GM21723 (cell line): ENCODE results near the gene ACOXL.
"Not testable (repeated sequence)": the region's sequence is repeated elsewhere in the genome, so short reads cannot be mapped to it uniquely, and the experiment has no call there.

Source experiments
- ATAC-seq: cut with Tn5 transposase; IDR thresholded peaks from one replicate; pipeline ENCODE4 v1.9.1; 2021; ENCODE audit warnings: mild to moderate bottlenecking, moderate library complexity; ENCODE audit not compliant: unreplicated experiment

The ACOXL gene

DNA sequence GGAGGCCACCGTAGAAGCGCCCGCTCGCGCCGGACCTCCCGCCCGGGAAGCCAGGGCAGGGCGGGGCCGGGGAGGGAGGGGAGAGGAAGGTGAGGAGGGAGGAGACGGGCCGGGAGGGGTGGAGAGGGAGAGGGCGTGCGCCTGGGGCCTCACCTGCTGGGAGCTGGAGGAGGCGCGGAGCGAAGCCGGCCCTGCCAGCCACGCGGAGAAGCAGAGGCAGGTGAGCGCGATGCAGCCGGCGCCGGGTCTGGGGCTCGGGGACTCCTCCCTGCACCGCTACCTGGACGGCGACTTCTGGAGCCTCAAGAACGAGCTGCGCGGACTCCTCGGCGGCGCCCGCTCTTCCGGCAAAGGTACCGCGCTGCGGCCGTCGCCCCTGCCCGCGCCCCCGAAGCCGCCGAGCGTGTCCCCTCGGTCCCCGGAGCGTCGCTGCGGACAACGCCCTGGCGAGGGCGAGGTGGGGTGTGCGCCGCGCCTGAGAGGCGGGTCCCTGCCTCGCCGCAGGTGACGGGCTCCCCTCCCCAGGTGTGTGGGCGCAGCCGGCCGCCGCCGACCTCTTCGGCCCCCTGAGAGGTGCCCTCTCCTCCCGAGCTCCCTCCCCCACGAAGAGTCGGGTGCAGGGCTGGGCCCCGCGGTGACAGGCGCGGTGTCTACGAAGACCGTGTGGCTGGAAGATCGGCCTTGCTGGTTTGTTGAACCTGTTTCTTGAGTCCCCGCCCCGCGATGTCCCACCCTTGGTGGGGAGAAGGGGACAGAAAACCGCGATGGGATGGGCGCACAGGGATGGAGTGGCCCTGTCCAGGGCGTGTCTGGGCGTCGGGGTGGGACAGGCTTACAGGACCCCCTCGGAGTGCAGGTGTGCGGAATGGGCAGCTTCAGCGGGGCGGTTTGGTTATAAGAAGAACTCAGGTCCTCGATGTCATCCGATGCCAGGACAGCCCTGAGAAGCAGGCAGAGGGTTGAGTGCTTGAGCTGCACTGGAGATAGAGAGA lies at the start of gene ACOXL:
TSS of gene ACOXL (plus strand) at position 152 of the 992 bp plus-strand sequence. CDS start 35,817 bp downstream, outside the sequence.
- ATAC-seq = no peak

GRCh38 chr2:110682872-110683271 lies 49.5 kb upstream of the ACOXL start:
- no peak for ATAC-seq

GRCh38 chr2:110687775-110688484 lies 44.4 kb upstream of the ACOXL start:
- not testable (repeated sequence) for ATAC-seq

DNA sequence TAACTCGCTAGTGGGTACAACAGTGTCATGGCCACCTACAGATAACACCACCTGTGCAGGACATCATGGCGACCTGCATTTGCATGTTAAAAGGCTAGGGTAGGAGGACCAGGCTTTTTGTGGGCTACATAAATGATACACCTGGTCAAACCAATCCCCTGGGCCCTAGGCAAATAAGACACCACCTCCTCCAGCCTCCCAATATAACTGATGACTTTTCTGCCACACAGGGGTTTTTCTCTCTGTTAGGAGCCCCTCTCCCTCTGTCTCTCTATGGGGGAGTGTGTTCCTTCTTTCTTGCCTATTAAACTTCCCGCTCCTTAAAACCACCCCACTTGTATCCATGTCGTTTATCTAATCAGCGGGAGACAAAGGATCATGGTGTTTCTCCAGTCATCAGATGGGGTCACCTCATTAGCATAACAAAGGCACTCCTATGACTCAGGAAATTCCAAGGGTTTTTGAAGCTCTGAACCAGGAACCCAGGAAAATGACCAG lies 43.7 kb upstream of the ACOXL start:
- no peak for ATAC-seq

GRCh38 chr2:110690083-110690965 lies 42.0 kb upstream of the ACOXL start:
- no peak for ATAC-seq

DNA sequence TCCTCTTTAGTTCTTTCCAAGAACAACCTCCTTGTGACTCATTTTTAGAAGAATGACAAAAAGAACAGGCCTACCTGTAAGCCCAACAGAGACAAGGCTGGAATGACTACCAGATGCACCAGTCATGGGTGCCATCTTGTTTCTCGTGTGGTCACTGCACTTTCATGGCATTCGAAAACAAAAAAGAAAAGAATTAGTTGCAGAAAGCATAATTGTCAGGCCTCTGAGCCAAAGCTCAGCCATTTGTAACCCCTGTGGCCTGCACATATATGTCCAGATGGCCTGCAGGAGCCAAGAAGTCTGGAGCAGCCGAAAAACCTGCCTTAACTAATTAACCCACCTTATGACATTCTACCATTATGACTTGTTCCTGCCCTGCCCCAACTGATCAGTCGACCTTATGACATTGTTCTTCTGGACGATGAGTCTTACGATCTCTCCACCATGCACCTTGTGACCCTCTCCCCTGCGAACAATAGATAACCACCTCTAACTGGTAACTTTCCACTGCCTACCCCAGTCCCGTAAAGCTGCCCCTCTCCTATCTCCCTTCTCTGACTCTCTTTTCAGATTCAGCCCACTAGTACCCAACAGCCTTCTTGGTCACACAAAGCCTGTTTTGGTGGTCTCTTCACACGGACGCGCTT lies 40.6 kb upstream of the ACOXL start:
- no peak for ATAC-seq

- not testable (repeated sequence) for ATAC-seq
Observed at GRCh38 chr2:110695146-110695898, 37.1 kb upstream of the ACOXL start.

GRCh38 chr2:110698253-110698652 lies 34.1 kb upstream of the ACOXL start:
- ATAC-seq = not testable (repeated sequence)

DNA sequence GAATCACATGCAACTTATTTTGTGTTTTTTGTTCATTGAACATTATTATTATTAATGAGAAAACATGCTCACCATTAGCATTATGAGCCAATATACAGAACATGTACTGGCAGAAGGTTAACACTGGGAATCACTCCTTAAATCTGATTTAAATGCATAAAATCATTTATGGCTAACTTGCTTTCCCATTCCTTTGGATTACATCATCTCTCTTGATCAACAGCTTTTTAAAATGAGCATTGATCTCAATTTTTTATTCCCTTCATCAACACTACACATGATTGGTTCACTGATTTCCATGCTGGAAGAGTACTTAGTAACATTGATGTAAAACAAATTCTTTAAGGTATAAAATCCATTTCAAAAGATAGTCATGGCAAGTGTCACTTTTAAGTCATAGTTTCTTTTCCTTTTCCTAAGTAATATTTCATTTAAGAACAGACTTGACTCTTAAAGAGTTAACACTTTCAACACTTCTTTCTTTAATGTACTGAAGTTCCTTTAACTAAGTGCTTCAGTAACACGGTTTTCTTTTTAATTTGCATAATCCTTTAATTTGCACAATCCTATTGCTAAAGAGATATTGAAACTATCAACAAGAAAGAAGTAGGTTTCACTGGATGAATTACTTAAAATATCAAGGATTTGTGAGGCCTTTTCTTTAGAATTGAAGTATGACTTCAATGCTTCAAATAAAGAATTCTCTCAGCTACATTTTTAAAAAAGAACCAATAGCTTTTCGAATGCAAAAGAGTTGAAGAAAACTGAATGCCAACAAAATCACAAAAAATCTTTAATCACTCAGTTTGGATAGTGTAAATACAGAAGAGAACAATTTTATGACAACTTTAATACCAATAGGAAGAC lies 29.6 kb upstream of the ACOXL start:
- ATAC-seq = no peak

- ATAC-seq = no peak
Observed at GRCh38 chr2:110707386-110707965, 24.9 kb upstream of the ACOXL start.

DNA sequence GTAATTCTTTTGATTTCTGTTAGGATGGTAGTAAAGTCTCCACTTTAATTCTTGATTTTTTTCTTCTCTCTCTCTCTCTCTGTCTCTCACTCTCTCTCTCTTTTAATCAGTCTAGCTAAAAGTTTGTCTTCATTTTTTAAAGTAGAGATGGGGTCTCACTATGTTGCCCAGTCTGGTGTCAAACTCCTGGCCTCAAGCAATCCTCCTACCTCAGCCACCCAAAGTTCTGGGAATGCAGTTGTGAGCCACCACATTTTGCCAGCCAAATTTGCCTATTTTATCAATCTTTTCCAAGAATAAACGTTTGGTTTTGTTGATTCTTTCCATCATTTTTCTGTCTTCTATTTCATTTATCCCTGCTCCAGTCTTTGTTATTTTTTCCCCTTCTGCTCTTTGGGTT lies 23.9 kb upstream of the ACOXL start:
- ATAC-seq = no peak

DNA sequence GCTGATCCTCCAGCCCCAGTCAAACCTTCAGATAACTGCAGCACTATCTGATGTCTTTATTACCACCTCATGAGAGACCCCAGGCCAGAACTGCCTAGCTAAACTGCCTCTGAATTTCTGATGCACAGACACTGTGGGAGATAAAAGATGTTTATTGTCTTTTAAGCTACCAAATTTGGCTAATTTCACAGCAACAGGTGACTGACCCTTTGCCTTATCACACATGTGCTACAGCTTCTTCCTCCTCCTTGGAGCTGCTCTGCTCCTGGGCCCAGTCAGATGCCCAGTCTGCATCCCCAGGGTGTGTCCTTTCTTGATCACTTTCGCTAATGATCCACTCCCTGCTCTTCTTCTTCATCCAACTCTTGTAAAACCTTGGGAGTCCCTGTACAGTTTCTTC lies 19.6 kb upstream of the ACOXL start:
- ATAC-seq = no peak

GRCh38 chr2:110713513-110714362 lies 18.6 kb upstream of the ACOXL start:
- ATAC-seq = no peak

DNA sequence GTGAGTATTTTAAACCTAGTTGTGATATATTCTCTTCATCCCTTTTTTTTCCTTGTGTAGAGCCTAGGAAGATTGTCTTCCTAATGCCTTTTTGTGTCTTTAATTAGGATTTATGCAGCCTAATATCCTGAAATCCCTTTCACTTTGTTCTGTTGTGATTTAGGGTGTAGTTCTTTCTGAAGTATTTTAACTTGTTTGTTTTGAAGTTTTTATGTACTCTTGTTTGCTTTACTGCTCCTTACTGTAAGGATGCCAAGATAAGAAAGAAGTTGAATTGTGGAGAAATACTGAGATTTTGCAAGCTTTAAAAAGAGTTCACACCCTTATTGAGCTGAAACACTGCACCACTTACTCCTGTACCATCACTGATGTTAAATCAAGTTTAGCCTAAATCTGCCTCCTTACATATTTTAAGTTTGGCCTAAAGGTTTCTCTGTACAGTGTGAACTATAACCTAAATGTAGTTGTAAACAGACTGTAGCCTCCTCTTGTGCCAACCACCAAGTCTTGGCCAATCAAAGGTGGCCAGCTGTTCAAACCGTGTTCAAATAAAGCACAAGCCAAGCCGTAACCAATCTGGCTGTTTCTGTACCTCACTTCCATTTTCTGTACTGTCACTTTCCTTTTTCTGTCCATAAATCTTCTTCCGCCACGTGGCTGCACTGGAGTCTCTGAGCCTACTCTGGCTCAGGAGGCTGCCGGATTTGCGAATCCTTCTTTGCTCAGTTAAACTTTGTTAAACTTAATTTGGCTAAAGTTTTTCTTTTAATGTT lies 17.7 kb upstream of the ACOXL start:
- no peak for ATAC-seq

GRCh38 chr2:110716959-110717645 lies 15.3 kb upstream of the ACOXL start:
- no peak for ATAC-seq

- ATAC-seq = no peak
Observed at GRCh38 chr2:110717734-110718133, 14.6 kb upstream of the ACOXL start.
